ENCODE measurements around the gene PRKAR1B.

The PRKAR1B gene

GRCh38 chr7:673681-674453 lies 53.2 kb downstream of the PRKAR1B start:
- no peak overlapping the region for H3K4me3 ChIP-seq (ENCODE audit: low read depth in 1 of 2, low read length in 1 of 2)
- H3K9me3 ChIP-seq = no peaks in the 10 kb centered on the region
- H3K27ac ChIP-seq = no peak overlapping the region
- TF ChIP-seq CTCF (IDR thresholded peaks at IDR 0.05) = no peak
- no peaks in the 10 kb centered on the region for H3K36me3 ChIP-seq
- peaks cover 2% of the 10 kb centered on the region for H3K27me3 ChIP-seq
- H3K4me1 ChIP-seq (ENCODE audit: control insufficient read depth in 1 of 2, insufficient read depth in 1 of 2, low read depth in 1 of 2, low read length in 1 of 2) = no peaks in the 10 kb centered on the region

- peaks cover 12% of the 10 kb centered on the region for H3K27me3 ChIP-seq
- H3K9me3 ChIP-seq = no peaks in the 10 kb centered on the region
- no peak overlapping the region for H3K27ac ChIP-seq
- no peak overlapping the region for H3K4me3 ChIP-seq (ENCODE audit: low read depth in 1 of 2, low read length in 1 of 2)
- no peaks in the 10 kb centered on the region for H3K36me3 ChIP-seq
- H3K4me1 ChIP-seq (ENCODE audit: control insufficient read depth in 1 of 2, insufficient read depth in 1 of 2, low read depth in 1 of 2, low read length in 1 of 2) = no peaks in the 10 kb centered on the region
- no peak for TF ChIP-seq CTCF (IDR thresholded peaks at IDR 0.05)
Measured at GRCh38 chr7:672891-673290, 54.2 kb downstream of the PRKAR1B start.

- H3K9me3 ChIP-seq = no peaks in the 10 kb centered on the region
- no peaks in the 10 kb centered on the region for H3K4me1 ChIP-seq (ENCODE audit: control insufficient read depth in 1 of 2, insufficient read depth in 1 of 2, low read depth in 1 of 2, low read length in 1 of 2)
- TF ChIP-seq CTCF (IDR thresholded peaks at IDR 0.05) = no peak
- peaks cover 16% of the 10 kb centered on the region for H3K27me3 ChIP-seq
- H3K36me3 ChIP-seq = no peaks in the 10 kb centered on the region
- H3K4me3 ChIP-seq (ENCODE audit: low read depth in 1 of 2, low read length in 1 of 2) = no peak overlapping the region
- H3K27ac ChIP-seq = no peak overlapping the region
Measured at GRCh38 chr7:671415-672042, 55.6 kb downstream of the PRKAR1B start.

- no peak for TF ChIP-seq CTCF (IDR thresholded peaks at IDR 0.05)
- Histone ChIP-seq H3K36me3 (no peaks in the 10 kb centered on the region), H3K4me1 (ENCODE audit: control insufficient read depth in 1 of 2, insufficient read depth in 1 of 2, low read depth in 1 of 2, low read length in 1 of 2) (no peaks in the 10 kb centered on the region)
Measured at GRCh38 chr7:670501-671390, 56.3 kb downstream of the PRKAR1B start.

GRCh38 chr7:668958-669357 lies 58.1 kb downstream of the PRKAR1B start:
- no peak overlapping the region for H3K27ac ChIP-seq
- TF ChIP-seq CTCF (IDR thresholded peaks at IDR 0.05) = no peak

More at GRCh38 chr7:670501-671390, 56.3 kb downstream of the PRKAR1B start:
- Histone ChIP-seq H3K27ac (no peak overlapping the region), H3K4me3 (ENCODE audit: low read depth in 1 of 2, low read length in 1 of 2) (no peak overlapping the region), H3K27me3 (peaks cover 16% of the 10 kb centered on the region), H3K9me3 (no peaks in the 10 kb centered on the region)

More at GRCh38 chr7:668958-669357, 58.1 kb downstream of the PRKAR1B start:
- H3K9me3 ChIP-seq = no peaks in the 10 kb centered on the region
- peaks cover 16% of the 10 kb centered on the region for H3K27me3 ChIP-seq
- H3K4me3 ChIP-seq (ENCODE audit: low read depth in 1 of 2, low read length in 1 of 2) = no peak overlapping the region
- H3K4me1 ChIP-seq (ENCODE audit: control insufficient read depth in 1 of 2, insufficient read depth in 1 of 2, low read depth in 1 of 2, low read length in 1 of 2) = no peaks in the 10 kb centered on the region
- H3K36me3 ChIP-seq = no peaks in the 10 kb centered on the region

All from neutrophil (primary cell).